Subcutaneous adipose tissue (tissue), 4 donors: Measurements from ENCODE around the gene ERBB4. TPM values are rescaled to one million over a fixed set of nuclear protein-coding genes. Genes with fewer than 3 reads are reported as not detected.

ENCODE experiments used
- total RNA-seq, 4 donors: library from RNA; depleted of rRNA; stranded (reverse); fragments of >200 nt; gene quantifications; one replicate each; pipeline ENCODE4 v1.1.0, GENCODE V29; 2016
- TF ChIP-seq, protein P1 (sequence below): fragments of 450-650 bp; IDR thresholded peaks from one replicate; pipeline ENCODE4 v1.5.1; 2016; ENCODE audit warnings: low read depth, mild to moderate bottlenecking, control low read depth, antibody characterized with exemption, moderate library complexity

ERBB4 gene
- total RNA-seq, 4 donors from 2014 or later = 0.17 to 1.5 (median 0.71) TPM

GRCh38 chr2:212361174-212361756 lies 177.3 kb downstream of the ERBB4 start:
- TF ChIP-seq, protein P1, sequence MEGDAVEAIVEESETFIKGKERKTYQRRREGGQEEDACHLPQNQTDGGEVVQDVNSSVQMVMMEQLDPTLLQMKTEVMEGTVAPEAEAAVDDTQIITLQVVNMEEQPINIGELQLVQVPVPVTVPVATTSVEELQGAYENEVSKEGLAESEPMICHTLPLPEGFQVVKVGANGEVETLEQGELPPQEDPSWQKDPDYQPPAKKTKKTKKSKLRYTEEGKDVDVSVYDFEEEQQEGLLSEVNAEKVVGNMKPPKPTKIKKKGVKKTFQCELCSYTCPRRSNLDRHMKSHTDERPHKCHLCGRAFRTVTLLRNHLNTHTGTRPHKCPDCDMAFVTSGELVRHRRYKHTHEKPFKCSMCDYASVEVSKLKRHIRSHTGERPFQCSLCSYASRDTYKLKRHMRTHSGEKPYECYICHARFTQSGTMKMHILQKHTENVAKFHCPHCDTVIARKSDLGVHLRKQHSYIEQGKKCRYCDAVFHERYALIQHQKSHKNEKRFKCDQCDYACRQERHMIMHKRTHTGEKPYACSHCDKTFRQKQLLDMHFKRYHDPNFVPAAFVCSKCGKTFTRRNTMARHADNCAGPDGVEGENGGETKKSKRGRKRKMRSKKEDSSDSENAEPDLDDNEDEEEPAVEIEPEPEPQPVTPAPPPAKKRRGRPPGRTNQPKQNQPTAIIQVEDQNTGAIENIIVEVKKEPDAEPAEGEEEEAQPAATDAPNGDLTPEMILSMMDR = no peak

GRCh38 chr2:212360068-212360460 lies 178.5 kb downstream of the ERBB4 start:
- TF ChIP-seq, protein P1 = no peak

DNA sequence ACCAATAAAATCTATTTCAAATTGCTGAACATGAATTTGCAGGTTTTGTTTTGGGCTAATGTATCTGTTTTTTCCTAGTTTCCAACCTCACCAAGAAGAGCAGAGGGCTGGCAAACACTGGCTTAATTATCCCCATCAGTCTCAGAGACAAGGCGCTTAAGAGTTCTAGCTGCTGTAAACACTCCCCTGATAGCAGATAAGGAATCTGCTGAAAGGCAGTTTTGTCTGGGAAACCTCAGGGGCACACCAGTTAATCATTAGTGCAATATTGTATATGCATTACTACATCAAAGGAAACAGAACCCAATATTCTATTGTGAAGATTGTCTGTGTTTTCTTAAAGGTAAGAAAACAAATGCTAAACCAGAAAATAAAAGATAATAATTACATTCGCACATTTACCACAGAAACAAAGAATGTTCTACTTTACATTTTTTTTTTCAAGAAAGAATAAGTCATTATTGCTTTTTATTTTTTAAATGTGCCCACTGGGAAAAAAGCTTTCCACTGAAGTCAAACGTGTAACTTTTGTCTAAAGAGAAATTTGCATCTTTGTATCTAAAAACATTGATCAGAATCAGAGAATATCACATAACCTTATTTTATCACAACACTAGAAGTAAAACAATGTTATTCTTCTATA lies 179.1 kb downstream of the ERBB4 start:
- TF ChIP-seq, protein P1 = no peak

DNA sequence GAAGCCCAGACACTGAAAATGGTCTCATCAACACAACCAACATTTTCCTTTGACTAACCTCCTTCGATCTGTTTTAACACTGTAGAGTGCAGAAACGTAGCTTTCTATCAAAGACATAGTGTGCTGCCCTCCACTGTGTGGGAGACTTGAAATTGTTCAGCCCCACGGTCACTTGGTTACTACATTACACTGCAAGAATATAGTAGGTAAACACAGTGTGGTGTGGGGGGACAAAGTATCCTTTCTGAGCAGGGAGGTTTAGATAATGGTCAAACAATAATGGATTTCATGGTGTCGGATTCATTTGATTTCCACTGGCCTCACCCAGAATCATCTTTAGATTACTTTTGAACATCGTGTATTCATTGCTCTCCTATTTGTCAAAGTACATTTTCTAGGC lies 181.0 kb downstream of the ERBB4 start:
- TF ChIP-seq, protein P1 = no peak

DNA sequence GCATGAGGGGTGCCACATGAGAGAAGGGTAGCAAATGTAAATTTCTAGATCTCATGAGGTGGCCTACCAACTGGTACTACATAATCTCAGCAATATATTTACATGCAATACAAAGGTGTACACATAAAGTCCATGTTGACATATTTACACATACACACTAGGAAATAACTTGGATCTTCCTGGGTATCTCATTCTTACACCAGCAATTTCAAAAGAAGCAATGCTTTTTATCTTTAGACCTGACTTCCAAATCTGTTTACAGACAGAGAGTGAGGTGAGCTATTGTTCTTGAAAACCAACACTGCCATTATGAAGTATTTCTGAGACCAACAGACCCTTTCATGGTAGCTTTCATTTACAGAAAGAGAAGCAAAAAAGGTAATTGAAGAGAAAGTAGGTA lies 184.2 kb downstream of the ERBB4 start:
- TF ChIP-seq, protein P1 = no peak

- TF ChIP-seq, protein P1 = no peak
Observed at GRCh38 chr2:212348501-212348900, 190.1 kb downstream of the ERBB4 start.

DNA sequence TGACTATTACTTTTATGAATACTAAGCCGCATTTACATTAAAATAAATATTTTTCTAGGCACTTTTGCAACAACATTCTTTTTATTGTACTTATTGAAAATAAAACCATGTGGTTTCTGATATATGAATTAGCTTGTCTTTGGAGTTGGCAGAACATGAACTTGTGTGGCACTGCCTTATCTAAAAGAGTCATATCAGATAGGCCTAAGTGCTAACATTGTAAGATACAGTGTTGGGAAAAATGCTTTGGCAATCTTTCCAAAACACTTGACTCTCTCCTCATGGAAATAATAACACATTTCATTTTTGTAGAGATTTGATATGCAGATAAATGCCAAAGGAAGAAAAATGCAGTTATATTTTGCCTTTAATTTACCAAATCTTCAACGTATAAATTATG lies 191.7 kb downstream of the ERBB4 start:
- TF ChIP-seq, protein P1 = no peak
